ENCODE data around the gene MRGPRF.

The MRGPRF gene

DNA sequence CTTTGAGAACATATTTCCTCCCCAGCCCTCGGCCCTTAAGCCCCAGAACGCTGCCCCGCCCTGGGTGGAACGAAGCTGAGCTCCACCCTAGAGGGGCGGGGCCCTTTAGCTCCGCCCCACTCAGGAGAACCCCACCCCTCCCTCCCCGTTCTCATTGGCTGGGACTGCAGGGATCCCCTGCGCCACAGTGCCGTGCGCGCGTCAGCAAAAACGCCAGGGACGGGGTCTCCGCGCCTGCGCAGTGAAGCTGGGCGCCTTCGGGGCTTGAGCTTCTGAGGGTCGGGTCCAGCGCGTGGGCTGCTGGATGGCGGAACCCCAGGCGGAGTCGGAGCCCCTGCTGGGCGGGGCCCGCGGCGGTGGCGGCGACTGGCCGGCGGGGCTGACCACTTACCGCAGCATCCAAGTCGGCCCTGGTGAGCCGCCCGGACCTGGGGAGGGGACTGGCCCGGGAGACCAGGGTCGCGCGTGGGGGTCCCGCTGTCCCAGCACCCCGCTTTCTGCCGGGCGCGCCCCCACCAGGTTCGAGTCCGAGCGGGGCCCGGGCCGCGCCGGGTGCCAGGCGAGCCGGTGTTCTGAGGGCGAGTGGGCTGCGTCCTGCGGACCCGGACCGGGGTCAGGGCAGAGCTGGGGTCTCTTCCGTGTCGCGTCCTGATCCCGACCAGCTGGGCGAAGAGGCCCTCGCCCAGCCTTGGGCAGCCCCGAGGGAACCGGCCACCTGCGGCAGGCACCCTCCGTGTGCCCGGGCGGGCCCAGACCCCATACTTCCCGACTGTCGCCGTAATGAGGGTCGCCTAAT, 35.8 kb upstream of the MRGPRF start, which contains the start of gene TPCN2:
Gene TPCN2 (plus strand): TSS at position 239 of the 796 bp plus-strand sequence. CDS start 66 bp downstream, at position 305.
- DNase-seq (ENCODE audit: low read depth): peak; percentile 96
- TF ChIP-seq, protein P1, sequence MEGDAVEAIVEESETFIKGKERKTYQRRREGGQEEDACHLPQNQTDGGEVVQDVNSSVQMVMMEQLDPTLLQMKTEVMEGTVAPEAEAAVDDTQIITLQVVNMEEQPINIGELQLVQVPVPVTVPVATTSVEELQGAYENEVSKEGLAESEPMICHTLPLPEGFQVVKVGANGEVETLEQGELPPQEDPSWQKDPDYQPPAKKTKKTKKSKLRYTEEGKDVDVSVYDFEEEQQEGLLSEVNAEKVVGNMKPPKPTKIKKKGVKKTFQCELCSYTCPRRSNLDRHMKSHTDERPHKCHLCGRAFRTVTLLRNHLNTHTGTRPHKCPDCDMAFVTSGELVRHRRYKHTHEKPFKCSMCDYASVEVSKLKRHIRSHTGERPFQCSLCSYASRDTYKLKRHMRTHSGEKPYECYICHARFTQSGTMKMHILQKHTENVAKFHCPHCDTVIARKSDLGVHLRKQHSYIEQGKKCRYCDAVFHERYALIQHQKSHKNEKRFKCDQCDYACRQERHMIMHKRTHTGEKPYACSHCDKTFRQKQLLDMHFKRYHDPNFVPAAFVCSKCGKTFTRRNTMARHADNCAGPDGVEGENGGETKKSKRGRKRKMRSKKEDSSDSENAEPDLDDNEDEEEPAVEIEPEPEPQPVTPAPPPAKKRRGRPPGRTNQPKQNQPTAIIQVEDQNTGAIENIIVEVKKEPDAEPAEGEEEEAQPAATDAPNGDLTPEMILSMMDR (IDR thresholded peaks at IDR 0.05; ENCODE audit: insufficient read depth, low read depth, low read length, missing control alignments): no peak
- peak within 1 kb of the TSS; percentile 76 for H3K4me3 ChIP-seq (ENCODE audit: low read length)

DNA sequence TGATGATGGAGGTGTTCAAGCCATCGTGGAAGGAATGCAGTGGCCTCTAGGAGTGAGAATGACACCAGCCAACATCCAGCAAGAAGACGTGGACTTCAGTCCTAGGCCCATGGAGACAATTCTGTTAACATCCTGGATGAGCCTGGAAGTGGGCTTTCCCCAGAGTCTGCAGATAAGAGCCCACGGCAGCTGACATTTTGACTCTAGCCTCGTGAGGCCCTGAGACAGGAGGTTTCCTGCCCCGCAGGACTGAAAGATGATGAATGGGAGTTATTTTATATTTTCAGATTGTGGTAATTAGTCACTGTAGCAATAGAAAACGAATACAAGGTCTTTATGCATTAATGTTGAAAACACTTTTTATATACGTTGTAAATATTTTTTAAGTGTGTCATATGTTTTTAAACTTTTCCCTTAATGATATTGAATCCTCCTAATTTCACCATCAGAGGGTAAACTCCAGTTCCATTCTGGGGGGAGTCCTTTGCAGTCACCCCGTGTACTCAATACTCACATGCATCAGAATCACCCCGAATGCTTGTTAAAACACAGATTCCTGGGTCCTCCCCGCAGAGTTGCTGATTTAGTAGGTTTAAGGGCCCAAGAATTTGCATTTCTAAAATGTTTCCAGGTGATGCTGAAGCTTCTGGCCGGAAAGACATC, 35.1 kb upstream of the MRGPRF start:
- H3K4me3 ChIP-seq (ENCODE audit: low read length): no peak overlapping the region
- no peak for DNase-seq (ENCODE audit: low read depth)
- TF ChIP-seq, protein P1 (IDR thresholded peaks at IDR 0.05; ENCODE audit: insufficient read depth, low read depth, low read length, missing control alignments): no peak

DNA sequence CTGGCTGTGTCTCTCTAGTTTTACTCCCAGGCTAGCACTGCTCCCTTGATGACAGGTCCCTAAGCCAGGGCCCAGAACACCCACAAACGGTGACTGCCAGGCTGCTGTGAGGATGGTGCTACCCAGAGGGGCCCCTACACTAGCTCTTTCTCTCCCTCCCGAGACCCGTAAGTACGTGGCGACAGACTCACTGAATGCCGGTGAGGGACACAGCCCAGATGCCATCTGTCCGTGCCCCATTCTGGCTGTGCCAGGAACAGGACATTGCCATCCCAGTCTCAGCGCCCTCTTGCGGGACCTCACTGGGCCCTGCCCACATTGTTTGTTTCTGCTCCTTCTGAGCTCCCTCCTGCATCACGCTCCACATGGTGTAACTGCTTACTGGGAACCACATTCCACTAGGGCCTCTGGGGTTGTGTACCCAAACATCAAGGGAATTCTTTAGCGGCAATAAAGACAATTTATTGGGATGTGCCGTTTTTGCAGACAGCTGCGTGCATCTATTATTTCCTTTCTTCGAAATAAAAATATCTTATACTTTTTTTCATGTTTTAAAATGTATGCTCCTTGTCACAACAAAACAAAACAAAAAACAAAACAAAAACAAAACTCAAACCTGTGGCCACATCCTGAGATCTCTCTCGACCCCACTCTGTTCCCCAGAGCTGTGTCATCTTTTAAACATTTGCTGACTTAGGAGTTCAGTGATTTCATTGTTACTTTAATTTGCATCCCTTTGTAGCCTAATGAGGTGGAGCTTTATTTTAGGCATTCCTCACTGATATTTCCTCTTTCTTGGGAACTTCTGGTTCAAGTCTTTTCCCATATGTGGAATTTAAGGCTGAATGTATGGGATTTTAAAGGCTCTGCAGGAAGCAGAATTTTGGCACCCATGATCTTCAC, 31.3 kb upstream of the MRGPRF start:
- DNase-seq (ENCODE audit: low read depth): peak; percentile 72
- H3K4me3 ChIP-seq (ENCODE audit: low read length): no peak overlapping the region
- TF ChIP-seq, protein P1 (IDR thresholded peaks at IDR 0.05; ENCODE audit: insufficient read depth, low read depth, low read length, missing control alignments): peak; percentile 73

DNA sequence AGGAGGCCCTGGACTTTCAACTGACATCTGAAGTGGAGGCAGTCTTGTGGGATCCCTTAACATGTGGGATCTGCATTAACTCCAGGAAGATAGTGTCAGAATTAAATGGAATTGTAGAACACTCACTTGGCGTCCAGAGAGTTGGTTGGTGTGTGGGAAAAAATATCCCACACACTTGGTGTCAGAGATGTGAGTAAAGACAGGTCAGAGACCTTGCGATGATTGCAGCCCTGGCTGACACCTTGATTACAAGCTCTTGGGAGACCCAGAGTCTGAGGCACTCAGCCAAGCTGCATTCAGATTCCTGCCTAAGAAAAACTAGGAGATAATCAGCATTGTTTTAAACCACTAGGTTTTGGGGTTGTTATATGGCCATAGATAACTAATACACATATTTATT, 28.5 kb upstream of the MRGPRF start:
- no peak overlapping the region for H3K4me3 ChIP-seq (ENCODE audit: low read length)
- no peak for DNase-seq (ENCODE audit: low read depth)
- TF ChIP-seq, protein P1 (IDR thresholded peaks at IDR 0.05; ENCODE audit: insufficient read depth, low read depth, low read length, missing control alignments): no peak

DNA sequence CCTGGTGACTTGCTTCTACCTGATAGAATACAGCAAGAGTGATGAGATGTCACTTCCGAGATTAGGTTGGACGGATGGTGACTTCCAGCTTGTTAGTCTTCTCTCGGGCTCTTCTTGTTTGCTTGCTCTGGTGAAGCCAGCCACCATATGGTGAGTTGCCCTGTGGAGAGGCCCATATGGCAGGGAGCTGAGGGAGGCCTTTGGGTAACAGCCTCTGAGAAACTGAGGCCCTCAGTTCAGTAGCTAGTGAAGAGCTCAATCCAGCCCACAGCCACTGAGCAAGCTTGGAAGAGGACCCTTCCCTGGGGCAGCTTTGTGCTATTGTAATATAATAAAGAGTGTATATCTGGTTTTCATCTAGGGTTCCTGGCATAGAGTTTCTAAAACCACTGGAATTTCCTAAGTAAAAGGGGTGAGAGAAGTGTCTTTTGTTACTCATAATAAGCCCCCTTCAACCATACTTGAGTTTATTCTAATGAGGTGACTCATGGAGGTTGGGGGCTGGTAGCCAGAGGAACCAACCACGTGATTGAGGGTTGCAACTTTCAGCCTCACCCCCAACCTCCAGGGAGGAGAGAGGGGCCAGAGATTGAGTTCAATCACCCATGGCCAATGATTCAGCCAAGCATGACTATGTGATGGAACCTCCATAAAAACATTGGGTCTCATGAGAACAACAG, 27.7 kb upstream of the MRGPRF start:
- DNase-seq (ENCODE audit: low read depth): no peak
- TF ChIP-seq, protein P1 (IDR thresholded peaks at IDR 0.05; ENCODE audit: insufficient read depth, low read depth, low read length, missing control alignments): no peak
- H3K4me3 ChIP-seq (ENCODE audit: low read length): no peak overlapping the region

DNA sequence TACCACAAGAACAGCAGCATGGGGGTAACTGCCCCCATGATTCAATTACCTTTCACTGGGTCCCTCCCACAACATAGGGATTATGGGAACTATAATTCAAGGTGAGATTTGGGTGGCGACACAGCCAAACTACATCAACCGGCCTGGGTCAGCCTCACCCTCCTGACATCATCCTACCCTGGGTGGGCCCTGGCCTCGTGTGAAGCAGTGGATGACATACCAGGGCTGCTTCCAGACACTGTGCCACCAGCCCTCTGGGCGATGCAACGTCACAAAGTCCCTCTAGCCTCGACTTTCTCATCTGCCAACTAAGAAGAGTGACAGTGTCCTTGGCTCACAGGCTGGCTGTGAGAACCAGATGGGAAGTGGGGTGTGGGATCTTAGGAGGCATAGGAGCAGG, 27.0 kb upstream of the MRGPRF start:
- no peak for DNase-seq (ENCODE audit: low read depth)
- H3K4me3 ChIP-seq (ENCODE audit: low read length): no peak overlapping the region
- TF ChIP-seq, protein P1 (IDR thresholded peaks at IDR 0.05; ENCODE audit: insufficient read depth, low read depth, low read length, missing control alignments): no peak

Data from epithelial cell of esophagus (primary cell).